NCI-H1417 (cell line): Measurements from ENCODE around the gene LCN2.
"Not testable (repeated sequence)": the region's sequence is repeated elsewhere in the genome, so short reads cannot be mapped to it uniquely, and the experiment has no call there.

Source experiments
- DNase-seq, 3 experiments: peaks; one replicate each; lab custom pipeline; 2025; lab: John Stamatoyannopoulos, UW

Gene LCN2

DNA sequence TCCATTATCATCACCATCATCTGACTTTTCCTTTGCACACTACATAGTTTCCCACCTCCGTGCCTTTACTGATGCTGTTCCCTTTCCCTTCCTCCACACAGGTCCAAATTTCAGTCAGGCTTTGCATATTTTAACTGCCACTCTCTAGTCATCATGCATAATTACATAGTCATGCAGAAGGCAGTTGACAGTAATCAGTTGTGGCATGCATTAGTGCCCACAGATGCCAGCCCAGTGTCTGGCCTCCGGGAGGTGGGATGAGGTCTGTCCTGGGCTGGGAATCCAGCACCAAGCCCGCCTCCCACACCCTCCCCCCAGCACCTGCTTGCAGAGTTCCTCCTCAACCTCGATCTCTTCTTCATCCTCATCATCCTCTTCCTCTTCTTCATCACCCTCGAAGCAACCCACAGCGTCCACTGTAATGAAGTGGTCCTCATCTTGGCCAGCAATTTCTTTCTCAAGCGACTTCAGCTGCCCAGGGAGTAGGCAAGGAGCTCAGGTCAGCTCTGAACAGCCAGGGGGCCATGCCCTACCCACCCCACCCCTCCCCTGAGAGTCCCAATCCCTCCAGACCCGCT, 19.6 kb downstream of the LCN2 start:
- DNase-seq: no peak

DNA sequence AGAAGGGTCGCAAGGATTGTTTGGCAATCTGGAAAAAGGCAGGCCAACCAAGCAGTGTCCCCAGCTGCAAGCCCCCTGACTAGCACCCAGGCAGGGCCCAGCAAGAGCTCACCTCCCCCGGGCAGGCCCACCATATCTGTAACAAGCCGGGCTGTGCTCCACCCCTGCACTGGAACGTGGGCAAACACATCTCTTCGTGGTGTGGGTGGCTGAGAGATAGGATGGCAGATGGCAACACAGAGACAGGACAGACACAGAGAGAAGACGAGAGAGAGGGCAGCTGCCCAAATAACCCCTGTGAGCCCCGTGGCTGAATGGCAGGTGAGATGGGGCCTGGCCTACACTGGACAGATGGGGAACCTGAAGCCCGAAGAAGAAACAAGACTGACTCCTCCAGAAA, 20.2 kb downstream of the LCN2 start:
- no peak for DNase-seq

DNA sequence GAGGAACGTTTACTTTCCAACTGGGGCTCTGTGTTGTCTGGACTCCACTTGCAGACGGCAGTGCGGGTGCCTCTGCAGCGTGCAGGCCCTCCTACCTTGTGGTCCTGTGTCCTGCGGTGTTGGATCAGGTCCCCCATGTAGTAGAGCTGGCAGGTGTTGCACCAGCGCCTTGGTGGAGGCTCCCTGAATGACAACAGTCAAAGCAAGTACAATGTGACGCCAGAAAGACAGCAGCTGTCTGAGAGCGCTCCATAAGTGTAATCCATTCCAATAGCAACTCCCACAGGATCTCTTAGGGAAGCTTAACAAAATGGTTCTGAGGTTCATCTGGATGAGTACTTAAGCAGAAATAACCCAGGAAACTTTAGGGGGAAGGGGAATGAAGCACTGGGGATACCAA, 20.7 kb downstream of the LCN2 start:
- no peak for DNase-seq

DNA sequence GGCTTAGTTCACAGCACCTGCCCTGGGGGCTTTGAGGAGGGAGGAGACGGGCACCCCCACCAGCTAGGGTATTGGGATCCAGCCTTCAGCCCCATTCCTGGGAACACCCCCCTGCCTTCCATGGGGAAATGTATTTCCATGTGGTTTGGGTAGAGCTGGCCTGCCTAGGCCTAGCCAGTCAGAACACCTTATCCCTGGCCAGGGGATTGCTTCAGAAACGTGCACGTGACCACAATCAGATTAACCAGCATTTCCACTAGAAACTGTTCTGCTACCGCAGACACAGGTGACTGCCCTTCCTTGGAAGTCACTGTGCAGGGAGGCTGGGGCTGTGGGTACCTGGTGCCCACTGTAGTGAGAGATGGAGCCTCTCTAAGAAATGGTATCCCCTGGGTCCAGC, 24.8 kb downstream of the LCN2 start:
- no peak for DNase-seq

DNA sequence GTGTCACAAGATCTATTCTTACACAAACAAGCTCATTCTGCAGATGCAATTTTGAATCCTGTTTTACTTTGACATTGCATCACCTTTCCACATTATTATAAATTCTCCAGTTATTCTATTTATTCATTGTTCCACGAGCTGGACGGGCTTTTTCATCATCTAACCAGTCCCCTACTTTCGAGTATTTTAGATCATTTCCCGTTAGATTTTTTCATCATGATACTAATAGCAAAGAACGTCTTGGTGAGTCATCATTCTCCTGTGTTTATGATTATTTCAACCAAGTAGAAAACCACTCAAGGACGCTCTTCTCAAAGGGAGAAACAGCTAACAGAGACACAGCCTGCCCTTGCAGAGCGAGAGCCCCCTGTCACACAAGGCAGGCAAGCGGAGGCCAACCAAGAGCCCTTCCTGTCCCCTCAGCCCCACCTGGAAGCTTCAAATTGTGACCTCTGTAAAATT, 25.9 kb downstream of the LCN2 start:
- DNase-seq: no peak

DNA sequence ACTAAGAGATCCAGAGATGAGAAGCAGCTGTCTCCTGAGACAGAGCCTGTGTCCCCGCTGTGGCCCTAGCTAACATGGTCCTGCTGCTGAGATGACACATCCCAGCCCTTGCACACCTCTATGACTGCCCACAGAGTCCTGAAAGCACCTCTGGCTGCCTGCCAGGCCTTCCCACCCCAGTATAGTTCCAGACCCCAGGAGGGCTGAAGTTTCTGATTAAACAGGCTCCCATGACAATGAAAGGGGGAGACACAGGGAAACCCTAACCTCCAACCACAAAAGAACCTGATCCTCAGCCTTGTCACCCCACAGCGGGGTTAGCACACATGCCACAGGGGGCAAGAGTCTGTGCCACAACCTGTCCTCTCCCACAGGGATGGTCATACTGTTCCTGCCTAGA, 26.5 kb downstream of the LCN2 start:
- DNase-seq: no peak

DNA sequence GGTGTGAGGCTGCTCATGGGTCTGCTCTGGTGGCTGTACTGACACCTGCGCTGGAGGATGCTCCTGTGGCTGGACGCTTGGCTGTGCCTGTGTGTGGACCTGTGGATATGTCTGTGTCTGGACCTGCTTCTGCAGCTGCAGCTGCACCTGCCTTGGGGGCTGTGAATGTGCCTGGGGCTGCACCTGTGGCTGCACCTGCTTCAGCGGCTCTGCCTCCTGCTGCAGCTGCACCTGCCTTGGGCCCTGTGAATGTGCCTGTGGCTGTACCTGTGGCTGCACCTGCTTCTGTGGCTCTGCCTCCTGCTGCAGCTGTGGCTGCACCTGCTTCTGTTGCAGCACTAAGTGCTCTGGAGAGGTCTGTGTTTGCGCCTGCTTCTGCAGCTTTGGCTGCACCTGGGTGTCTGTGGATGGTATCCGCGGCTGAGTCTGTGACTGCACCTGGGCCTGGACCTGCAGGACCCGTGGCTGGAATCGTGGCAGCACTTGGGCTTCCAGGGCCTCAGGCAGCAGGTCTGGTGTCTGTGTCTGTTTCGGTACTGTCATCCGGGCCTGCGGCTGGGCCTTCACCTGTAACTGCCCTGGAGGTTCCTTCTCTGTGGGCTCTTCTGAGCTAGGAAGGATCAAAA, 29.7 kb downstream of the LCN2 start:
- DNase-seq: no peak

DNA sequence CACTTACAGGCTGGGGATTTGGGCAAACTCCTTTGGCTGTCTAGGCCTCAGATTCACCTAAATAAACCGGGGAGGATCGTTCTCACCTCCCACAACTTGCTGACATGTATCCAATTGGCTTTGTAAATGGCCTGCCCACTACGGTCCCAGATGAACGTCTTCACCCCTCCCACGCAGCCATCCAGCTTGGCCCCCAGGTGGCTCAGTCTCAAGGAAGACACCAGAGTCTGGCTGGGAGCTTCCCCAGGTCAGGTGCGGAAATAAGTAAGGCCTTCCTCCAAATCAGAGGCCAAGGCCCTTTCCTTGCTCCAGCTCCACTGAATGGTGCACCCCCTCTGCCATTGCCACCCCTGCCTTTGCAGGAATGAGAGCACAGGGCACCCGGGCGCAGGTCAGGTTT, 30.7 kb downstream of the LCN2 start:
- DNase-seq: no peak

DNA sequence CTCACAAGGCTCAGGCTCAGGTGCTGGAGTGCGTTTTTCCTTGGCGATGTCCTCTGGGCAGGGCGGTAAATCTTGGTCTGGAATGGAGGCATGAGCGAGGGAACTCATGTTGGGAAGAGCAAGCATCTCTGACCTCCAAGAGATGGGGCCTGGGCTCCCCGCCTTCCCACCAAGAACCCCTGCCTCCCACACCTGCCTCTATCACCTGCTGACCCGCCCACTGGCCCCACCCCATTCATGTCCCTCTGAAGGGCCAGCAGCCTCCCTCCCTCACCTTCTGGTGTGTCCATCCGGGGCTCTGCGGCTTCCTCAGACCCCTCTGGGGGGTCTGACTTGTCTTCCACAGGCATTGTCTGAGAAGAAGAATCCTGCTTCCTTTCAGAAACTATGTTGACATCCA, 31.2 kb downstream of the LCN2 start:
- no peak for DNase-seq

DNA sequence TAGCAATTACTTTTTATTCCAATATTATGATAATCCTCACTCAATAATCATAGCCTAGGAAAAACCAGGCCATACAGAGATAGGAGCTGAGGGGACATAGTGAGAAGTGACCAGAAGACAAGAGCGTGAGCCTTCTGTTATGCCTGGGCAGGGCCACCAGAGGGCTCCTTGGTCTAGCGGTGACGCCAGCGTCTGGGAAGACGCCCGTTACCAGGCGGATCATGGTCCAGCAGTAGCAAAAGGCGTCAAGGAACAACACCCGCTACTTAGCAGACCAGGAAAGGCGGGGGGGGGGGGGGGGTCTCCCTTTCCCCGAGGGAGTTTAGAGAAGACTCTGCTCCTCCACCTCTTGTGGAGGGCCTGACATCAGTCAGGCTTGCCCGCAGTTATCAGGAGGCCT, 32.2 kb downstream of the LCN2 start:
- DNase-seq: not testable (repeated sequence)

DNA sequence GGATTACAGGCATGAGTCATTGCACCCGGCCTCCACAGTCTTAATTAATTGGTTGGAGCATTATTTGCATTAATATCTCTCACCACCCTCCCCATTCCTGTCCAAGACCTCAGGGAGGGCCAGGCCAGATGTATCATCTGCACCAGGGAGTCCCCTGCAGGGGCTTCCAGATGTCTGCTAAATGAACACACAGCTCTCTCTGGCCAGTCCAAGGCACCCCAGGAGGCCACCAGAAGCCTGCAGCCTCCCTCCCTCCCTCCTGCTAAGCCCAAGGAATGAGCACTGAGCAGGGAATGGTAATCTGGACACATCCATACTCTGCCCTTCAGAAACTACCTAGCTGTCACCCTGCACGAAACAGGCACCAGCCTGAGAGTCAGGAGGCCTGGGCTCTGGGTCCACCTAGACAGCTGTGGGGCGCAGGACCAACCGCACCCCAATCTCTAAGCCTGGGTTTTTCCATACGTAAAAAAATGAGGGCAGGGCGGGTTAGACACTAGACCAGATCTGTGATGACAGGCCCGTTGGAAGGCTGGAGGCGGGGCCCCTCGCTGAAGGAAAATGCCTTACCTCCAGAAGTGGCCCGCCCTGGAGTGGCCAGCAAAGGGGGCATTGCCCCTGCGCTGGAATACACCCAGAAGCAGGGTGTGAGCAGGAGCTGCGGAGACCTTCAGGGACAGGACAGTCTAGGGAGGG, 33.8 kb downstream of the LCN2 start:
- no peak for DNase-seq

DNA sequence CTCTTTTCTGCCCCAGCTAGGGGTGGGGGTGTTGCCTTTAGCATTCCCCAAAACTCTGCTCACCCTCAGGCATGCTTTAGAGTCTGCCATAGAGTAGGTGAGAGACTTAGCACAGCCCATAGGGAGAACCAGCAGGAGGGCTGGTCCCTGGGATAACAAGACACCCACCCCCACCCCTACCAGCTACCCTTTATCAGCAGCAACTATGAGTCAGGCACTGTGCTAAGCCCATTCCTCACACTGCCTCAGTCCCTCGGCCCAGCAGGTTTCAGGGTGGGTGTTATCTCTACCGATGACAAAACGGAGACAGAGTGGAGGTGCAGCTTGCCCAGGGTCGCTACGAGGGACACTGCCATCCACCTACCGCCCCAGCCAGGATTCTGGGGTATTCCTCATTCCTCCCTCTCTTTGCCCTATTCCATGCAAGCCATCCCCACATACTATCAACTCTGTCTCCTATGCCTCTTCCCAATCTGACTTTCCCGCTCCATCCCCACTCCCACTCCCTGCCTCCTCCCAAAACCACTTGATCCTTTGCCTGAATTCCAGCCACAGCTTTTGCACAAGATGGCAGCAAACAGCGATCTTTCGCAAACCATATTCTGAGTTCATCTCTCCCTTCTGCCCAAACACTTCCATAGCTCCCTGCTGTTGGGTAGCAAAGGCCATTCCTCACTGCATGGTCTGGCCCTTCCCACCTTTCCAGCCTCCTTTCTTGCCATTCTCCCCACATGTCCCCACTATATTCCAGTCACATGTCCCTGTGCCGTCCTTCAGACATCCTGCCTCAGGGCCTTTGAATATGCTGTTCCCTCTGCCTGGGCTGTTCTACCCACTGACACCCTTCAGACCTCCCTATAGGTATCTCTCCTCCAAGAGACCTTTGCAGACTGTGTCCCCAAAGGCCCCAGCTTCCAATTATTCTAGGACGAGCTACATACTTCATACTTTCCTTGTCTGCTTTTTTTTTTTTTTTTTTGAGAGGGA, 37.0 kb downstream of the LCN2 start:
- no peak for DNase-seq

DNA sequence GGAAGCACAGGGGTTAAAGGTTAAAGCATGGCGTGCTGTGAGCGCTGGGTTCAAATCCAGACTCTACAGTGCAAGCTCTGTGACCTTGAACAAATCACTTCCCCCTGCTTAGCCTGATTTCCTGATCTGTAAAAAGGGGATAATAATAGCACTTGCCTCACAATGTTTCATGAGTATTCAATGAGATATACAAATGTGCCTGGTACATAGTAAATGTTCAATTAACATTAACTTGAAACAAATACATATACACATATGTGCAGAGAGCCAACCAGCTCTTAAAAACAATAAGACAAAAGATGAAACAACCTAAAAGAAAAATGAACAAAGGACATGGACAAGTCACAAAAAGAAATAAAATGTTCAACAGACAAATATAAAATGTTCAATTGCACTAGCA, 38.1 kb downstream of the LCN2 start:
- DNase-seq: no peak

DNA sequence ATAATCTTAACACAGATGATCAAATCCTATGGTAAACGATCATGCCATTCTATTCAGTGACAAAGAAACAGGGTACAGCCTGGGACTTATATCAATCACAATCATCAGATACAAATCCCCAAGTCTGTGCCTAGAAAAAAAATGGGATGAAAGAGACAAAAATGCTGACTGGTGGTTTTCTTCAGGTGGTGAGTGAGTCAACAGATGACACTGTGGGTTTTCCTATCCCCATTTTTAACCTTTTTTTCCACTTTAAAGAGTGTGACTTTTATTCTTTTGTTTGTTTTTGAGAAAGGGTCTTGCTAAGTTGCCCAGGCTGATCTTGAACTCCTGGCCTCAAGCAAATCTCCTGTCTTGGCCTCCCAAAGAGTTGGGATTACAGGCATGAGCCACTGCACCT, 39.0 kb downstream of the LCN2 start:
- no peak for DNase-seq

DNA sequence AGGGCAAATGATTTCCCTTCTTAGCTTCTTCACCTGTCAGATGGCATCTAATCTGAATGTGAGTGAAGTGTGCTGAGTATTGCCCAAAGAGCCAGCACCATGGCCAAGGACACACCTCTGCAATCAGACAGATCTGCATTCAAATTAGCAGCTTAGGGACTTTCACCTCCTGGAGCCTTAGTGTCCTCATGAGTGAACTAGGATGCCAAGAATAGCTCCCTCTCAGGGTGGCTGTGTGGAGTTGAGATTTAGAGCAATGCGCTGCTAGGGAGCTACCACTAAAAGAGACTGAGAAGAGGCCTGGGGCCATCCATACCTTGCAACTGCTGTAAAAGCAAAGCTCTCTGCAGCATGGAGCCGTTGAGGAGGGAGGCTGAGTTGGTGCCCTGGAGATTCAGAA, 40.8 kb downstream of the LCN2 start:
- no peak for DNase-seq

DNA sequence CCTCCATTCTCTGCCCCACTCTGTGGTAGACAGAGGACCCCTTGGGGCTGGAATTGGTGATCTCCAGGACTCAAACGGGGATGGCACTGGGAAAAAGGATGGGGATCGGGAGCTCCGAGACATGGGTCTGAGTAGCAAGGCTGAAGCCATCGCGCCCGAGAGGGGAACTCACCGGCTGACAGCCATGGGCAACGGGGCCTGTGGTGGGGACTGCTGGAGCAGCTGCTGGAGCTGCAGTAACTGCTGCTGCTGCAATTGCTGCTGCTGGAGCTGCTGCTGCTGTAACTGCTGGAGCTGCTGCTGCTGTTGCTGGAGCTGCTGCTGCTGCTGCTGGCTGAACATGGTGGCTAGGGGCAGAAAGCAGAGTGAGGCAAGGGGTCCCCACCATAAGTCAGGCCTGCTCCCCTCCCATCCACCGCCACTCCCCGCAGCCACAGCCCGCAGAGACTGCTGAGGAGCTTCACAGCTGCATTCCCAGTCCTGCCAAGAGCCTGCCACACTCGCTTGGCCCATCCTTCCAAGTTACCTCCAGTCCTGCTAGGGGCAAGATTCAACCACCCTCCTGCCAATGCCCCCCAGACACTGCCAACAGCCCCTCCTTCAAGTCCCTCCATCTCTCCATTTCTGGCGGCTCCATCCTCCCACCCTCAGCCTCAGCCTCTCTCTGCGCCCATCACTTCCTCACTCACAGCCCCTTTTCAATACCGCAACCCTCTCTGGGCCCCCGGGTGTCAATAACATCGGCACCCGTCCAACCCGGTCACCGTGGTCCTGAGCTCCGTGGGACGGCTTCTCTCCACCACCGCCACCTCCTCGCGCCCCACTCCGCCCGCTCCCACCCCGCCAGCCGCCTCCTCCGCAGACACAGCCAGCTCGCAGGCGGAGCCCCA, 41.5 kb downstream of the LCN2 start:
- DNase-seq: peak in 1 of 3 experiments; percentile 57

DNA sequence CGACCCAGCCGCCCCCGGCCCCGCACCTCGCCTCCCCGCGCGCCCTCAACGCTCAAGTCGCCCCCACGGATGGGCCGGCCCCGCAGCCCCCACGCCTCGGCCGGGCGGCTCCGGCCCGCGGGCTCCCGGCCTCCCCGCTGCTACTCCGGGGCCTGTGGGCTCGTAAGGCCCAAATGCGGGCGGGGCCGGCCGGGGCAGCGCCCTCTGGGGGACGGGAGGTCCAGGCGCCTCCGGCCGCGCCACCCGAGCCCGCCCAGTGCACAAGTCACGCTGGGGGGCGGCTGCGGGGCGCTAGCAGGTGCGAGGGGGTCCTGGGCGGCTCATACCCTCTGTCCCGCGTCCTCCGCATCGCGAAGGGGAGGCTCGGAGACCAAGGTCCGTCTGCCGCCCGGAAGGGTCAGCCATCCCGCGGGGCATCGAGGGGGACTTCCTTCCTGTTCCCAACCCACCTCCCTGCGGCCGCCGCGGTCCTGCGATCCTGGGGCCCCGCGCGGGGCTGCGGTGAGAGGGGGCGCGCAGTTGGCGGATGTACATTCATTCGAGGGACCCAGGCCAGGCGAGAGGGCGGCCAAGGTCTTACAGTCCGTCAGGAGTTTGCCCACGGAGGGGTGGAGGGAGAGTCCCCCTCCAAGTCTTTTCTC, 42.3 kb downstream of the LCN2 start, which contains the start of gene CIZ1:
Gene CIZ1, minus strand, starts transcription at position 167 of the 641 bp plus-strand sequence. CDS start 715 bp downstream, outside the sequence.
- DNase-seq: peak; percentile 60 to 91 (median 87)

DNA sequence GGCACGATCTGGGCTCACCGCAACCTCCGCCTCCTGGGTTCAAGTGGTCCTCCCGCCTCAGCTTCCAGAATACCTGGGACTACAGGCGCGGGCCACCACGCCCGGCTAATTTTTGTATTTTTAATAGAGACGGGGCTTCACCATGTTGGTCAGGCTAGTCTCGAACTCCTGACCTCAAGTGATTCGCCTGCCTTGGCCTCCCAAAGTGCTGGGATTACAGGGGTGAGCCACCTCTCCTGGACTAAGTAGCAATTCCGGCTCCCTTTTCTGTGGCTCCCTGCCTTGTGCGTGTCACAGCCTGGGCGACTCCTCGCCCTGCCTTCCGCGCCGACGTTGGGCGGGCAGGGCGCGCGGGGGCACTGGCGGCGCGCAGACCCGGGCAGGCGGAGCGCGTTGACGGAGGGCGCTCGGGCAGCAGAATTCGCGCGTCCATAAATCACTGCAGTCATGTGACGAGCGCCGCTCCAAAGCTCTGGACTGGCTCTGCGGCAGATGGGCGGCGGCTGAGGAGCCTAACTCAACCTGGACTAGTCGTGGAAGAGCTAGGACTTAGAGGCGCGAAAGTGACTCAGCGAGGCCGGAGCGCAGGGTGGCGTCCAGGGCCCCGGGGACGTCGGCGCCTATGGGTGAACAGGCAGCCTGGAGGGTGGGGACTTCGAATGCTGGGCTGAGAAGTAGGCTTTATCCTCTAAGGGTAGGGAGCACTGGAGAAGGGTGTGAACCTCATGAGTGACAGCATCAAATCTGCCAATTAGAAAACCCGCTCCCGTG, 43.5 kb downstream of the LCN2 start:
- DNase-seq: peak in 1 of 3 experiments; percentile 80

DNA sequence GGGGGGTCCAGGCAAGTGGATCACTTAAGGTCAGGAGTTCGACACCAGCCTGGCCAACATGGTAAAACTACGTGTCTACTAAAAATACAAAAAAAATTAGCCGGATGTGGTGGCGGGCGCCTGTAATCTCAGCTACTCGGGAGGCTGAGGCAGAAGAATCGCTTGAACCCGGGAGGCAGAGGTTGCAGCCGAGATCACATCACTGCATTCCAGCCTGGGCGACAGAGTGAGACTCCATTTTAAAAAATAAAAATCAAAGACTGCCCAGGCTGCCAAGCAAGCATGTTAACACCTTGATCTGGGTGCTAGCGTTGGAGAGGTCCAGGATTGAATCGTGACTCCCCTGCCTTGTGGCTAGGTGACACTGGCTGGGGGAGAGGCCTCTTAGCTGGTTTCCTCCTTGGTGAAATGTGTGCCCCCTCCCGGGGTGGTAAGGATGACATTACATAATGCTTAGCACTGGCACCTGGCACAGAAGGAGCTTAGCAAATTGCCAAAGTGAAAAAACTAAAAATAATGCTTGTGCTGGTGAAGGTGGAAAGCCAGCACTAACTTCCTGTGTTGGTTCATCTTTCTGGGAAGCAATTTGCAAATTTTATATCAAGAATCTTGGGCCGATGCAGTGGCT, 44.3 kb downstream of the LCN2 start:
- no peak for DNase-seq
